GM23338 (cell line): ENCODE results near the gene PRKAR1A. TPM values are rescaled to one million over a fixed set of nuclear protein-coding genes. Genes with fewer than 3 reads are reported as not detected.

Experiments
- ATAC-seq: fragments of 200-7000 bp; cut with Tn5 transposase; 3 replicates; pipeline ENCODE4 v1.9.1; 2020
- DNase-seq: peaks from one replicate; pipeline ENCODE4 v3.0.0-alpha.2; 2015; ENCODE audit warnings: low spot score
- H2AFZ ChIP-seq: fragments of 200-600 bp; sonication (generic); 2 replicates; pipeline ENCODE4 v1.8.0; 2016; ENCODE audit warnings: antibody characterized with exemption, mild to moderate bottlenecking, moderate library complexity
- H3F3A ChIP-seq: fragments of 200-600 bp; sonication (generic); replicated peaks from 2 replicates; pipeline ENCODE4 v1.8.0; 2017; ENCODE audit warnings: antibody characterized with exemption, mixed run types, low read depth
- H3K27ac ChIP-seq: fragments of 200-600 bp; sonication (generic); 2 replicates; pipeline ENCODE4 v1.6.1; 2016; ENCODE audit warnings: low read depth
- H3K27me3 ChIP-seq: fragments of 200-600 bp; sonication (generic); 2 replicates; pipeline ENCODE4 v1.8.0; 2016; ENCODE audit warnings: mild to moderate bottlenecking, mixed run types, moderate library complexity; ENCODE audit not compliant: insufficient read depth
- H3K36me3 ChIP-seq: fragments of 200-600 bp; sonication (generic); 2 replicates; pipeline ENCODE4 v1.8.0; 2016; ENCODE audit warnings: mild to moderate bottlenecking; ENCODE audit not compliant: insufficient read depth
- H3K4me1 ChIP-seq: fragments of 200-600 bp; sonication (generic); 2 replicates; pipeline ENCODE4 v1.8.0; 2016; ENCODE audit warnings: mild to moderate bottlenecking, moderate library complexity; ENCODE audit not compliant: insufficient read depth
- H3K4me2 ChIP-seq: fragments of 200-600 bp; sonication (generic); 2 replicates; pipeline ENCODE4 v1.7.1; 2017; ENCODE audit warnings: mixed run types
- H3K4me3 ChIP-seq: fragments of 200-600 bp; sonication (generic); 2 replicates; pipeline ENCODE4 v1.6.1; 2016; ENCODE audit warnings: mixed run types
- H3K79me2 ChIP-seq: fragments of 200-600 bp; sonication (generic); replicated peaks from 2 replicates; pipeline ENCODE4 v1.8.0; 2017; ENCODE audit warnings: mild to moderate bottlenecking; ENCODE audit not compliant: insufficient read depth
- H3K9me2 ChIP-seq: fragments of 200-600 bp; sonication (generic); 2 replicates; pipeline ENCODE4 v1.8.0; 2017; ENCODE audit not compliant: insufficient read depth
- H4K20me1 ChIP-seq: fragments of 200-600 bp; sonication (generic); replicated peaks from 2 replicates; pipeline ENCODE4 v1.8.0; 2017; ENCODE audit warnings: mild to moderate bottlenecking; ENCODE audit not compliant: insufficient read depth
- H3K27ac Mint-ChIP-seq: 2 replicates; pipeline ENCODE4 v1.8.0; 2020; ENCODE audit warnings: inconsistent platforms, mild to moderate bottlenecking, moderate library complexity, mixed read lengths
- H3K27me3 Mint-ChIP-seq: 3 replicates; pipeline ENCODE4 v1.8.0; 2022; ENCODE audit warnings: low read depth, mild to moderate bottlenecking, moderate library complexity, mixed read lengths, inconsistent platforms; ENCODE audit not compliant: insufficient read depth, poor library complexity
- H3K36me3 Mint-ChIP-seq: 3 replicates; pipeline ENCODE4 v1.8.0; 2021; ENCODE audit warnings: low read depth, mild to moderate bottlenecking, inconsistent platforms, moderate library complexity, mixed read lengths
- H3K4me1 Mint-ChIP-seq: 3 replicates; pipeline ENCODE4 v1.8.0; 2020; ENCODE audit warnings: mild to moderate bottlenecking, inconsistent platforms, mixed read lengths
- H3K4me3 Mint-ChIP-seq: 3 replicates; pipeline ENCODE4 v1.8.0; 2021; ENCODE audit warnings: moderate library complexity, mild to moderate bottlenecking, inconsistent platforms, mixed read lengths
- H3K9me3 Mint-ChIP-seq: 3 replicates; pipeline ENCODE4 v1.8.0; 2020; ENCODE audit warnings: moderate library complexity, mild to moderate bottlenecking, inconsistent platforms, mixed read lengths
- CREB1 ChIP-seq: fragments of 250-450 bp; sonication (Bioruptor Pico); IDR thresholded peaks from 2 replicates; pipeline ENCODE4 v1.5.0; 2020; ENCODE audit warnings: low read depth, mild to moderate bottlenecking, moderate library complexity
- EZH2 ChIP-seq: fragments of 200-600 bp; sonication (generic); IDR thresholded peaks from one replicate; pipeline ENCODE4 v1.8.0; 2017; ENCODE audit warnings: antibody characterized with exemption, mild to moderate bottlenecking, low read depth; ENCODE audit not compliant: unreplicated experiment
- JUNB ChIP-seq: IDR thresholded peaks from one replicate; pipeline ENCODE4 v1.6.1; 2016; ENCODE audit warnings: antibody characterized with exemption; ENCODE audit not compliant: unreplicated experiment
- NANOG ChIP-seq: IDR thresholded peaks from 2 replicates; pipeline ENCODE4 v1.6.1; 2016; ENCODE audit warnings: antibody characterized with exemption, borderline replicate concordance
- POLR2AphosphoS5 ChIP-seq: IDR thresholded peaks from 2 replicates; pipeline ENCODE4 v1.6.1; 2016; ENCODE audit warnings: antibody characterized with exemption, low read depth
- REST ChIP-seq: IDR thresholded peaks from one replicate; pipeline ENCODE4 v1.6.1; 2018; ENCODE audit warnings: antibody characterized with exemption; ENCODE audit not compliant: unreplicated experiment
- STAT1 ChIP-seq: IDR thresholded peaks from one replicate; pipeline ENCODE4 v1.6.1; 2016; ENCODE audit warnings: antibody characterized with exemption; ENCODE audit not compliant: unreplicated experiment
- long read RNA-seq: library from polyadenylated mRNA; unstranded; transcript quantifications from one replicate; pipeline ENCODE4 v2.0.0, GENCODE V29; 2020; ENCODE audit not compliant: unreplicated experiment
- polyA plus RNA-seq: library from polyadenylated mRNA; unstranded; fragments of >200 nt; fragmentation: Nextera tagmentation; extraction: Ambion mirVana; gene quantifications from 2 replicates; pipeline ENCODE4 v1.2.1, GENCODE V29; 2016
- total RNA-seq: library from RNA; depleted of rRNA; stranded (reverse); fragments of >200 nt; shearing (Covaris generic); gene quantifications from 2 replicates; pipeline ENCODE4 v1.2.3, GENCODE V29; 2014; rRNA removed
- TF ChIP-seq, protein P1 (sequence below), 2 experiments: fragments of 200-600 bp in 1 of 2; sonication (generic) in 1 of 2; conservative IDR thresholded peaks; 2 replicates each; pipeline versions ENCODE4 v1.5.1 to v1.6.1; 2016 to 2017; ENCODE audit warnings: antibody characterized with exemption in 2 of 2, low read depth in 2 of 2, mild to moderate bottlenecking in 2 of 2, moderate library complexity in 1 of 2

The PRKAR1A gene
- total RNA-seq (100 and 106 TPM in 2 replicates), polyA plus RNA-seq (67.0 and 90.1 TPM in 2 replicates)
- long read RNA-seq, full-length matches to known transcripts: 38 of 58 reads
- long read RNA-seq, partial matches to known transcripts: 2 of 58 reads
- long read RNA-seq, other reads (novel, unspliced or antisense): 18 of 58 reads

DNA sequence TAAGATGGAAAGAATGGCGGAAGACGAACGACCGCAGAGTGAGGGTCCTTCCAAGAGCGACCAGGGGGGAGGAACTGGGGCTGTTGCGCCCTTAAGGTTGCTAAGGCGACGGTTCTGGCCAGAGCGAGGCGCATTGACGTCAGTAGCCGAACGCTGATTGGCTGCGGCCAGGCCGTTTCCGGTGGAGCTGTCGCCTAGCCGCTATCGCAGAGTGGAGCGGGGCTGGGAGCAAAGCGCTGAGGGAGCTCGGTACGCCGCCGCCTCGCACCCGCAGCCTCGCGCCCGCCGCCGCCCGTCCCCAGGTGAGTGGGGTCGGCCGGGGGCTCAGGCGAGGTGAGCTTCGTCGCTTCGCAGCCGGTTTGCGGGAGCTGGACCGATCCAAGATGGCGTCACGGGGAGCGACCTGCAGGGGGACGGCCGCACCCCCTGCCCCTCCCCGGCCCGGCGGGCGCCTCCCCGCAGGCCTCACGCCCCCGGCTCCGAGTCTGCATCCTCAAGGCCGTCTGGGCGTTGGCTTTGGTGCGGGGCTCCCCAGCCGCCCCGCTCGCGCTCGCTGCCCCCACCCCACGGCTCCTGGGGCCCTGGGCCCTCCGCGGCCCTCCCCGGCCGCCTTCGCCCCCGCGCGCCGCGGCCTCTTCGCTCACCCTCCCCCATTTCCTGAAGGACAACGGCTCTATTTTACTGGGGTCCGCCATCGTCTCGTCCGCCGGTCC lies at the start of gene PRKAR1A:
Gene PRKAR1A, plus strand, starts transcription at position 184 of the 713 bp plus-strand sequence. CDS start 2,970 bp downstream, outside the sequence.
- peak within 1 kb of the TSS; percentile 91 for H3K4me3 ChIP-seq
- no peak for TF ChIP-seq REST
- peak; percentile 81 for TF ChIP-seq CREB1
- peak; percentile 73 for TF ChIP-seq POLR2AphosphoS5
- TF ChIP-seq JUNB: no peak
- no peak for TF ChIP-seq EZH2
- TF ChIP-seq, protein P1, sequence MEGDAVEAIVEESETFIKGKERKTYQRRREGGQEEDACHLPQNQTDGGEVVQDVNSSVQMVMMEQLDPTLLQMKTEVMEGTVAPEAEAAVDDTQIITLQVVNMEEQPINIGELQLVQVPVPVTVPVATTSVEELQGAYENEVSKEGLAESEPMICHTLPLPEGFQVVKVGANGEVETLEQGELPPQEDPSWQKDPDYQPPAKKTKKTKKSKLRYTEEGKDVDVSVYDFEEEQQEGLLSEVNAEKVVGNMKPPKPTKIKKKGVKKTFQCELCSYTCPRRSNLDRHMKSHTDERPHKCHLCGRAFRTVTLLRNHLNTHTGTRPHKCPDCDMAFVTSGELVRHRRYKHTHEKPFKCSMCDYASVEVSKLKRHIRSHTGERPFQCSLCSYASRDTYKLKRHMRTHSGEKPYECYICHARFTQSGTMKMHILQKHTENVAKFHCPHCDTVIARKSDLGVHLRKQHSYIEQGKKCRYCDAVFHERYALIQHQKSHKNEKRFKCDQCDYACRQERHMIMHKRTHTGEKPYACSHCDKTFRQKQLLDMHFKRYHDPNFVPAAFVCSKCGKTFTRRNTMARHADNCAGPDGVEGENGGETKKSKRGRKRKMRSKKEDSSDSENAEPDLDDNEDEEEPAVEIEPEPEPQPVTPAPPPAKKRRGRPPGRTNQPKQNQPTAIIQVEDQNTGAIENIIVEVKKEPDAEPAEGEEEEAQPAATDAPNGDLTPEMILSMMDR (conservative IDR thresholded peaks at IDR 0.05; ENCODE audit: low read depth in 2 of 2): no peak
- TF ChIP-seq STAT1: no peak
- no peak for TF ChIP-seq NANOG
- peak; percentile 84 for ATAC-seq
- H2AFZ ChIP-seq: peak within 1 kb of the TSS; percentile 99
- Mint-ChIP-seq H3K36me3 (peaks cover 26% of the 10 kb centered on the region), H3K4me3 (peak within 1 kb of the TSS; percentile 97), H3K27ac (peak within 1 kb of the TSS; percentile 98), H3K27me3 (peaks cover 8% of the 10 kb centered on the region), H3K9me3 (peaks cover 9% of the 10 kb centered on the region), H3K4me1 (peaks cover 27% of the 10 kb centered on the region)
- peak within 1 kb of the TSS; percentile 97 for H3K27ac ChIP-seq
- H3K36me3 ChIP-seq: peaks cover 23% of the 10 kb centered on the region; the same call in 1 of the 2 replicates
- H3K4me2 ChIP-seq: peak within 1 kb of the TSS; percentile 93
- H3K27me3 ChIP-seq: no peaks in the 10 kb centered on the region
- H3K79me2 ChIP-seq: peaks cover 48% of the 10 kb centered on the region
- 0 out of 2 replicates have a peak, but pooled peaks cover 3% of the 10 kb centered on the region for H3F3A ChIP-seq
- peaks cover 18% of the 10 kb centered on the region for H4K20me1 ChIP-seq
- peak; percentile 98 for DNase-seq
- no peaks in the 10 kb centered on the region for H3K9me2 ChIP-seq
- peaks cover 26% of the 10 kb centered on the region for H3K4me1 ChIP-seq
